SU-DHL-6 (cell line): Measurements from ENCODE around the gene SHMT2.

ENCODE experiments used
- H2AFZ ChIP-seq: fragments of 200-600 bp; sonication (generic); 2 replicates; pipeline ENCODE4 v1.6.1; 2014; ENCODE audit warnings: low read depth, mild to moderate bottlenecking, moderate library complexity, mixed read lengths, antibody characterized with exemption, low read length; ENCODE audit not compliant: severe bottlenecking
- H3F3A ChIP-seq: fragments of 200-600 bp; shearing (Covaris generic); 2 replicates; pipeline ENCODE4 v1.6.0; 2016; ENCODE audit warnings: antibody characterized with exemption, mild to moderate bottlenecking; ENCODE audit not compliant: insufficient read depth
- H3K27ac ChIP-seq: fragments of 200-600 bp; sonication (generic); 2 replicates; pipeline ENCODE4 v1.5.1; 2016; ENCODE audit warnings: low read depth, mild to moderate bottlenecking, low read length, moderate library complexity, mixed read lengths
- H3K27me3 ChIP-seq: fragments of 200-600 bp; sonication (generic), shearing (Covaris generic); 2 replicates; pipeline ENCODE4 v1.6.0; 2014; ENCODE audit warnings: mild to moderate bottlenecking, low read length
- H3K36me3 ChIP-seq: fragments of 200-600 bp; sonication (generic); 2 replicates; pipeline ENCODE4 v1.6.1; 2014; ENCODE audit warnings: mild to moderate bottlenecking, low read length, mixed read lengths
- H3K4me2 ChIP-seq: fragments of 300-600, 200-600 bp; shearing (Covaris generic), sonication (generic); 2 replicates; pipeline ENCODE4 v1.6.0; 2014; ENCODE audit warnings: low read length, low read depth, mild to moderate bottlenecking; ENCODE audit not compliant: poor library complexity, severe bottlenecking
- H3K4me3 ChIP-seq: fragments of 200-600 bp; sonication (generic); 2 replicates; pipeline ENCODE4 v1.5.1; 2014; ENCODE audit warnings: antibody characterized with exemption, low read length, mild to moderate bottlenecking, mixed read lengths; ENCODE audit not compliant: insufficient read depth, poor library complexity, severe bottlenecking
- H3K79me2 ChIP-seq: fragments of 200-600 bp; sonication (generic); 2 replicates; pipeline ENCODE4 v1.6.1; 2014; ENCODE audit warnings: mild to moderate bottlenecking, low read length, moderate library complexity; ENCODE audit not compliant: insufficient read depth
- H3K9ac ChIP-seq: fragments of 200-600 bp; sonication (generic); 2 replicates; pipeline ENCODE4 v1.7.0; 2014; ENCODE audit warnings: mild to moderate bottlenecking, low read length
- H3K9me2 ChIP-seq: fragments of 200-600 bp; sonication (generic); replicated peaks from 2 replicates; pipeline ENCODE4 v1.6.1; 2014; ENCODE audit warnings: low read length; ENCODE audit not compliant: insufficient read depth
- H3K9me3 ChIP-seq: fragments of 200-600 bp; sonication (generic); 2 replicates; pipeline ENCODE4 v1.6.1; 2014; ENCODE audit warnings: low read length, mixed read lengths; ENCODE audit not compliant: insufficient read depth
- H4K20me1 ChIP-seq: fragments of 200-600 bp; sonication (generic); 2 replicates; pipeline ENCODE4 v1.6.1; 2014; ENCODE audit warnings: low read depth, mild to moderate bottlenecking, antibody characterized with exemption, low read length, moderate library complexity, mixed read lengths
- CTCF ChIP-seq: fragments of 200-600 bp; sonication (generic); IDR thresholded peaks from one replicate; pipeline ENCODE4 v1.5.1; 2017; ENCODE audit warnings: antibody characterized with exemption, mild to moderate bottlenecking, low read length, moderate library complexity; ENCODE audit not compliant: insufficient read depth, poor library complexity, severe bottlenecking
- EZH2phosphoT487 ChIP-seq: fragments of 200-600 bp; sonication (generic), shearing (Covaris generic); conservative IDR thresholded peaks from 2 replicates; pipeline ENCODE4 v1.6.1; 2018; ENCODE audit warnings: mild to moderate bottlenecking, antibody characterized with exemption, low read length, moderate library complexity, mixed read lengths

Gene SHMT2

DNA sequence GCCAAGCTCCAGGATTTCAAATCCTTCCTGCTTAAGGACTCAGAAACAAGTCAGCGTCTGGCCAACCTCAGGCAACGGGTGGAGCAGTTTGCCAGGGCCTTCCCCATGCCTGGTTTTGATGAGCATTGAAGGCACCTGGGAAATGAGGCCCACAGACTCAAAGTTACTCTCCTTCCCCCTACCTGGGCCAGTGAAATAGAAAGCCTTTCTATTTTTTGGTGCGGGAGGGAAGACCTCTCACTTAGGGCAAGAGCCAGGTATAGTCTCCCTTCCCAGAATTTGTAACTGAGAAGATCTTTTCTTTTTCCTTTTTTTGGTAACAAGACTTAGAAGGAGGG is 4.7 kb downstream of the SHMT2 start:
- H3K27me3 ChIP-seq, result no peaks in the 10 kb centered on the region
- peak overlapping the region; percentile 51 for H3K27ac ChIP-seq
- H2AFZ ChIP-seq, result no peak overlapping the region
- peaks cover 15% of the 10 kb centered on the region for H3F3A ChIP-seq
- H3K9me2 ChIP-seq, result no peaks in the 10 kb centered on the region
- H3K36me3 ChIP-seq, result peaks cover 23% of the 10 kb centered on the region
- H3K9me3 ChIP-seq, result no peaks in the 10 kb centered on the region
- H3K9ac ChIP-seq, result no peak overlapping the region; the same call in 1 of the 2 replicates
- peak overlapping the region; percentile 30 for H3K4me2 ChIP-seq
- no peak overlapping the region for H3K4me3 ChIP-seq
- no peak for TF ChIP-seq CTCF
- TF ChIP-seq EZH2phosphoT487, result no peak
- no peaks in the 10 kb centered on the region; the same call in 1 of the 2 replicates for H4K20me1 ChIP-seq
- H3K79me2 ChIP-seq, result peaks cover 30% of the 10 kb centered on the region

GRCh38 chr12:57234571-57235016 is 5.1 kb downstream of the SHMT2 start:
- Histone ChIP-seq H2AFZ (no peak overlapping the region), H3K79me2 (peaks cover 28% of the 10 kb centered on the region), H3K4me2 (peak overlapping the region; percentile 30), H3K9me3 (no peaks in the 10 kb centered on the region), H4K20me1 (no peaks in the 10 kb centered on the region; the same call in 1 of the 2 replicates), H3K4me3 (no peak overlapping the region), H3K36me3 (peaks cover 23% of the 10 kb centered on the region), H3F3A (peaks cover 17% of the 10 kb centered on the region), H3K9me2 (no peaks in the 10 kb centered on the region), H3K9ac (no peak overlapping the region; the same call in 1 of the 2 replicates), H3K27ac (peak overlapping the region; percentile 51), H3K27me3 (no peaks in the 10 kb centered on the region)
- TF ChIP-seq CTCF, result no peak

DNA sequence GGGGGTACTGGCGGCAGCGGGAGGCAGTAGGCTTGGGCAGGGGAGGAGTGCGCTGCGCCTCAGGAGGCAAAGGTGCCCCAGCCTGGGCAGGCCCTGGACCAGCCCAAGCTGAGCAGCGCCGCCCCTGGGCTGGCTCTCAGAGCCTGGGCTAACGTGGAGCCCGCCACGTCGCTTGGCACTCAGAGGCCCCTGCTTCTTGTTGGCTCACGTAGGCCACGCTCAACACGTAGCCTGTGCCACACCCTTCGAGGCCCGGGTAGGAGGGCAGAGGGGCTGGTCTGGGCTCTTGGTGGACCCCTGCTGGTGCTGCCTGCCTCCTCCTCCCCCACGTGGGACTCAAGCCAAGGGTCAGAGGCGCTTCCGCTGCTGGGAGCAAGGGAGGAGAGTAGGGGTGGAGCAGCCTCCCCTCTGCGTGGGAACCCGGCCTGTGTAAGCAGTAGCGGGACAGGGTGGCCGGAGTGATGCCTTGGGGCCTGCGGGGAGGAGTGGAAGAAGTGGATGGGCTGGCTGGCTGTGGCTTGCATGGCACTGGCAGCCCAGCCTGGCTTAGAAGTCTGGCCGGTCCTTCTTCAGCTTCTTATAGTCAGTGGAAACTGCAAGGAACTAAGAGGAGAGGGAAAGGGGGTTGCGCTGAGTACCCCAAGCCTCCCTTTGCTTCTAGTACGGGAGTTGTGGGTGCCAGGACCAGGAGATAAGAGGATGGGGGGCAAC is 5.7 kb downstream of the SHMT2 start:
- no peak overlapping the region for H2AFZ ChIP-seq
- no peaks in the 10 kb centered on the region; the same call in 1 of the 2 replicates for H4K20me1 ChIP-seq
- no peaks in the 10 kb centered on the region for H3K9me3 ChIP-seq
- H3K27ac ChIP-seq, result peak overlapping the region; percentile 51
- peaks cover 23% of the 10 kb centered on the region for H3K36me3 ChIP-seq
- H3F3A ChIP-seq, result peaks cover 21% of the 10 kb centered on the region
- peaks cover 23% of the 10 kb centered on the region for H3K79me2 ChIP-seq
- no peak overlapping the region for H3K9ac ChIP-seq
- TF ChIP-seq EZH2phosphoT487 (no peak), CTCF (no peak)
- no peaks in the 10 kb centered on the region for H3K27me3 ChIP-seq
- H3K4me2 ChIP-seq, result peak overlapping the region; percentile 30
- H3K4me3 ChIP-seq, result no peak overlapping the region
- H3K9me2 ChIP-seq, result no peaks in the 10 kb centered on the region
